Stimulated activated CD4-positive, alpha-beta T cell treated with anti-CD3 and anti-CD28 coated beads, Interleukin-4, amount 100 ng/mL, for 4 hours (primary cell): ENCODE measurements around the gene DNAJC24.

Experiments used
- DNase-seq, 2 experiments: peaks; one replicate each; pipeline ENCODE4 v3.0.0-alpha.2; 2020

Gene DNAJC24

DNA sequence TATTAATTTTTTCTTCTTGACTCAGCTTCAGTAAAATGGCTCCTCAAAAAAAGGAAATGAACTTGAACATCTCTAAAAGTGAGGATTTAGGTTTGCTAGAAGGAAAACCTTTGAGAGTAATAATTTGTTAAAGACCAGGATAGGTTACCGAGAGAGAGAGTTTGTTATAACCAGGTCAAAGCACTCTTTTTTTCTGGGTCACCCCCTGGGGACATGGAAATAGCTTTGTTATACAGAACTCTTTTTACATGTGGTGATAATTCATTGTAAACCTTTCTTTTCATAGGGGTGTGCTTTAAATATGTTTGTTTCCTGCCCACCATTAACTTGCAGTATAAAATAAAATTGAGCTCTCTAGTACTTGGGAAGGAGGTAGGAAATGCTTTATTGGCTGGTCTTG lies 47.7 kb downstream of the DNAJC24 start:
- no peak for DNase-seq

DNA sequence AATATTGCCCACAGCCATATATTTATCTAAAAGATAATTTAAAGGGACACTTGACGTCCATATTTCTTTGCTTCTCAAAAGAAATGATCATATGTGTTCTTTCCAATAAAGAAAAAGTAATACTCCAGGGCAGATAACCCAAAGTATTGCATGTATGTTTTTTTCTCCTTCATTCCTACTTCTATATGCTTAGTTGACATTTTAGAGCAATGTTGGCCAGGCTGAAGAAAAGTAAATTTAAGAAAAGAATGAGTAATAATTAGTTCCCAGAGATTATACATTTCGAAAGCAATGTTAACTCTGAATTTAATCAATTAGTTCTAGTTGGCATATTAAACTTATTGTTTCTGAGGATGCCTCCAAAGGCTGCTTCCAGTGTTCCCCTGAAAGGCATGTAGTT lies 48.2 kb downstream of the DNAJC24 start:
- DNase-seq: no peak

GRCh38 chr11:31419138-31419537 lies 49.5 kb downstream of the DNAJC24 start:
- DNase-seq: no peak

GRCh38 chr11:31419669-31420068 lies 50.0 kb downstream of the DNAJC24 start:
- DNase-seq: no peak

DNA sequence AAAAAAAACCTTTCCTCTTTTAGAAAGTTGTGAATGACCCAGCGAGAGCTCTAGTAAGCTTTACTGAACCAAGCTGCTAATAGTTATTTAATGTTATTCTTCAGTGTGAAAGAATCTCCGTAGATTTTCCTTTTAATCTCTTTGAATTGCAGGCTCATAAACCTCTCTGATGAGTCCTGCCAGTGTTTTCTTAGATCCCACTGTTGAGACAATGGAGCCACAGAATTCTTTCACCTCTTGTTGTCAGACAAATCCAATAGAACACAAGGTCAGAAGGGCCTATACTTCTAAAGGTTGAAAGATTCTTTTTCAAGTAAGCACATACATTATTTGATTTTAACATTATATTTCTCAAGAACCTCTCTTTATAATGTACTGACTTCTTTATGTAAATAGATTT lies 52.2 kb downstream of the DNAJC24 start:
- DNase-seq: no peak

- DNase-seq: no peak
Measured at GRCh38 chr11:31422703-31423102, 53.0 kb downstream of the DNAJC24 start.

DNA sequence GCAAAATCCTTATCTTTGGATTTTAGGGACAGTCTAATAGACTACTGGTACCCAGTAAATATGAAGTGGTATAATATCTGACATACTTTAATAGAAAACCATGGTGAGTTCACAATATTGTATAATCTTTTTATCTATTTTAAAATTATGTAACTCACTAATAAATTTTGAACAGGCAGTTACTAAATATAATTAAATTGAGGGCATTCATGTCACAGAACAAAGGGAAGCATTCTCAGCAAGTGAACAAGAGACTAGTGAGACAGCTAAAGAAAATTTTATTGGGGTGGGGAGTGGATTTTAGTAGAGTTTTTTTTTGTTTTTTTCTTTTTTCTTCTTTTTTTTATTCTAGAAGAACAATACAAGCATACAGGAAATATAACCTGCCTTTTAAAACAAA lies 55.0 kb downstream of the DNAJC24 start:
- no peak for DNase-seq

GRCh38 chr11:31433851-31434250 lies 64.2 kb downstream of the DNAJC24 start:
- DNase-seq: no peak

DNA sequence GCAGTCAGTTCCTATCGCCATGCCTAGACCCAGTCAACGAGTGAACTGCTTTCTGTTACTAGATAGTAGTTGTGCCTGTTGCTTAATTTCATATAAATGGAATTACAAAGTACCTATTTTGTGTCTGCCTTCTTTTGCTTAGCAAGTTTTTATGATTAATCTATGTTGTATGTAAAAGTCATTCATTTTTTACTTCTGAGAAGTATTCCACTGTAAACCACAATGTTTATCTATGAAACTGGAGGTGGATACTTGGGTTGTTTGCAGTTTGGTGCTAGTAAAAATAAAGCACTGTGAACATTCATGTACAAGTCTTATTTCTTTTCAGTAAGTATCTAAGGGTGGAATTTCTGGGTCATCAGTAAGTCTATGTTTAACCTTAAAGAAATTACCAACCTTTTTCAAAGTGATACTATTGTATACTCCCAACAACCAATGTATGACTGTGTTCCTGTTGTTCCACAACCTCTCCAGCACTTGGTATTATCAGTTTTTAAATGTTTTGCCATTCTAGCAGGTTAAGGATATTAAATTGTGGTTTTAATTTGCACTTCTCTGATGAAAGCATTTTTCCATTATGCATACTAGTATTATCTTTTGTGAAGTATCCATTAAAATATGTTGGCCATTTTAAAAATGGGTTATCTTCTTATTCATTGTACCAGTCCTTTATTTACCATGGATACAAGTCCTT lies 68.2 kb downstream of the DNAJC24 start:
- DNase-seq: no peak

DNA sequence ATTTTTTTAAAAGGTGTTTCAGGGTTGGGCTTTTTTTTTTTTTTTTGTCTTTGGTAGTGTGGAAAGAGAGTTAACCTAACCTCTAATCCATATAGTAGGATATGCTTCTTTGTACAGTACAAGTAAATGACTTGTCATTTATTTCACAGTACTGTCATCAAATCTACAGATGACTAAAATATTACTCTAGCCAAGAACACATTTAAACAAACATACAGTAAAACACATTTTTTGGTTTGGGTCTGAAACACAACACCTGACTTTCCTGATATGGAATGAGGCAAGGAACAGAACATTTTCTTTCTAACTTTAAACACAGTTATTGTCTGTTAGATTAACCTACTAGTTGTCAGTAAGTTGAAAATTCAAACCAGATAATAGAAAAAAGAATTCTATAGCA lies 71.6 kb downstream of the DNAJC24 start:
- no peak for DNase-seq

DNA sequence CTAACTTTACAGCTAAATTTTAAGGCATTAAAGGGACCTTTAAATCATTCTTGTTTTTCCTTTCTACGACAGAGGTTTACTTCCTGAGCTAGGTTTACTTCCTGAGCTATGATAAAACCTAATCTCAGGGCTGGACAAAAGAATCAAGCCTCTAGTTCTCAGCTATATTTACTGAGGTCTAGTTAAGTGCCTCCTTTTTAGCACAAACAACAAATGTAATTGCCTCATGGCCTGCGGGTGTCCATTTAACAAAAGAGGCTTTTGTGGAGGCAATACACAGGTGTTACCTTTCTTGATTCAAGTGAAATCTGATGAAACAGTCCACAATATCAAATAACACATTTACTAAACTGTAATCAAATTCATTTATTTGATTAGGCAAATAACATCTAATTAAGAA lies 72.4 kb downstream of the DNAJC24 start:
- DNase-seq: no peak

GRCh38 chr11:31443802-31444201 lies 74.1 kb downstream of the DNAJC24 start:
- no peak for DNase-seq

- no peak for DNase-seq
Measured at GRCh38 chr11:31445621-31446020, 76.0 kb downstream of the DNAJC24 start.

DNA sequence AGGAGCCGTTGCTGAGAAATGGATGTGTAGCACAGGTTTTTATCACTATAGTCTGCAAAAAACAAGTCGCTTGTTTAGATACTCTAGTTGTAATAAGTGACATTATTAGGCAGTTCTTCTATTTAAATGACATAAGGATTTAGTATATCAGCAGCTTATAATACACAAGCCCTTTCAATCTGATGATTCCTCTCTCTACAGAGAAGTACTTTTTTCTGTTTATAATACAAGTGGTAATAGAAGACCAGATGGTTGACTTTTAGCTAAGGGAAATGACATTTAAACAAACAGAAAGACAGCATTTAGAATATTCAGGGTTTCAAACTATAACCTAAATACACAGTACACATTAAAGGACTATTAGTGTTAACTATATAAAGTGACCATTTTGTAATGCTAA lies 79.4 kb downstream of the DNAJC24 start:
- no peak for DNase-seq

- DNase-seq: no peak
Measured at GRCh38 chr11:31450841-31451240, 81.2 kb downstream of the DNAJC24 start.

DNA sequence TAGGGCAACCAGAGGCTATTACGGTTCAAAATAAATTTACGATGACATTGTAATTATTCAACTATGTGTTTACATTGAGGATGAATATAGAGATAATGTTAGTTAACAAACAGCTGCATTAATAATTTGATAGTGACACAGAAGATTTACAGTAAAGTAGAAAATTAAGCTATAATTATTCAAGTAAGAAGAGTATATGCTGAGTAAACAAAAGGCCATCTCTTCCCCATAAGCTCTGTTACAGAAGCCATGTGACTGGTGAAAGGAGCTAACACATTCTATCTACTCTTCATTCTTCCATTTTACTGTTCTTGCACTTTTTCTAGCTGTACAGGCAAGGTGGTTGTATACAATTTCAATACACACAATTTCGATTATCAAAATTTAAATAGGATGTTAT lies 85.5 kb downstream of the DNAJC24 start:
- DNase-seq: no peak

DNA sequence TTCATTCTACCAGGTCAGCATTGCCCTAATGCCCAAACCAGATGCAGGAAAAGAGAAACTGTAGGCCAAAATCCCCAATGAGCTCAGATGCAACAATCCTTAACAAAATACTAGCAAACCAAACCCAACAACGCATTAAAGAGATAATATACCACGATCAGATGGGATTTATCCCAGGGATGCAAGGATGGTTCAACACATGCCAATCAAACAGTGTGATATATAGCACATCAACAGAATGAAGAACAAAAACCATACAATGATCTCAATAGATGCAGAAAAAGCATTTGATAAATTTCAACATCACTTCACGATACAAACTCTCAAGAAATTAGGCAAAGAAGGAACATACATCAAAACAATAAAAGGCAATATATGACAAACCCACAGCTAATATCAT lies 94.8 kb downstream of the DNAJC24 start:
- DNase-seq: no peak

GRCh38 chr11:31474083-31474482 lies 104.4 kb downstream of the DNAJC24 start:
- no peak for DNase-seq

DNA sequence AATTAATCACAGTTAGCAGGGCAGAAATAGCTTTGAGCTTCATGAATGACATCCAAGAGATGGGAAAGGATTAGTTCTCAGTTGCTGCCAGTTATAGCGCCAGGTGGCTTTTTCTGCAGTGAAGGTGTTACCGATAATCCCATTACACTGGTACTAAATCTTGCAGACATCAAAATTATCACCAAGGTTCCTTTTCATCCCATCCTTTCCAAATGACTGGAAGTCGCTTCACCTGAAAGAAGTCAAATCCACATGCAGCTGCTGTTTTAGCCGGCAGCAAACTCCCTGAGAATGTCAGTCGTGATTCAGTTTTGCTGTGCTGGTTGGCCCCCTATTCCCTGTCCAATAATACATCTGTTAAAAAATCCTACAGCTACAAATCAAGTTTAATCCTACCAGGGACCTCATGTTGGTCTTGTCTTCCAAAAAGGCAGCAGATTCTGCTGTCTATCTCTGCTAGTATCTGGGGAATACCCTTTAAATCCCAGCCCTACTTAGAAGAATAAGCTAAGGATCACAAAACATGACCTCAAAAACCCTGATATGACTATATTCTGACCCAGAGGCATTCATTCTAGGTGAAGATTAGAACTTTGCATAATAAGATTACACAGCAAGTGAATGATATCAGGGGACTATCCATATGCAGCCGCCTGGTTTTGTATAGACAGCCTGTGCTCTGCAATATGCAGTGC lies 108.0 kb downstream of the DNAJC24 start:
- no peak for DNase-seq

DNA sequence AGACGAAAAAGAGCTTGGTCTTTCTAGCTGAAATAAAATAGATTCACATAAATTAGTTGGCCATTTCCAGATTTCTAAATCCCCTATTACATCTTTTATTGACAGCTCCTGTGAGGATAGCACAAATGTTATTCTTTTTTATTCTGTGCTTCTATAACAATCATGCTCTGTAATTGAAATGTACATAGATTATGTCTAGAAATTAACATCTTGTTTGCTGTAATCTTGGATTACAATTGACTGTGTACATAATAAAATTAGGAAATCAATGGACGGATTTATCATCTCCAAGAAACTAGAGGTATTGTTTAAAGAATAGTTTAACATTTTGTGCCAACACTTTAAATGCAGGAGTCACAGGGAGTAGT lies 108.5 kb downstream of the DNAJC24 start:
- no peak for DNase-seq

DNA sequence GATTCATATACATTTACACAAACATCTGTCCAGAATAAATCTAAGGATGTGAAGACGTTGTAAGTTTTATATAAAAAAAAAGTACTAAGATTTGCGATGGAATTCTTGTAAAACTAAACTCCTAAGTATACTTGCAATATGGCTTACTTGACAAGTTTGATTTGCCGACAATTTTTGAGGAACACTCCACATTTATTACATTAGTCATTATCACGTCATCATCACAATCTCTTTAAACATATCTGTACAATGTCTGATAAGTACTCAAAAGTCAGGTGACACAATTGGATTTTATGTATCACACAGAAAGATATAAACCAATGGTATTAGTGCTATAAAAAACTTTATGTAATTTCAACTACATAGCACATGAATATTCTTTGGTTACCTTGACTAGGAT lies 109.4 kb downstream of the DNAJC24 start:
- DNase-seq: no peak

GRCh38 chr11:31480930-31481329 lies 111.3 kb downstream of the DNAJC24 start:
- DNase-seq: no peak
